ENCODE data around the gene TRIM63.

DNA sequence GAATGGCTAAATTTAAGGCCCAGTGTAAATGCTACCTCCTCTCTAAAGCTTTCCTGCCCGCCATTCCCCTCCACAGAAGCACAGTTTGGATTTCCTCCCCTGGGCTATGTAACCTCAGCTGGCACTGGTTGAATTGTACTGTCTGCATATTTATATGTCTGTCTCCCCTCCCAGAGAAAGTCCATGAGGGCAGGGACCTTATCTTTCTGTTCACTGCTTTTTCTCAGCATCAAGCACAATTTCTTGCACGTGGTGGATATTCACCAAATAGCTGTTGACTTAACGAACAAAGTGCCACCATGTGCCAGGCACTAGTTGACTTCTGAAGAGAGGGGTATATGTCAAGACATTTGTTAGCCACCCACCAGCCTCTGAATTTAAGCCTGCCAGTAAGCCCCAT lies 34.7 kb upstream of the TRIM63 start:
- TF ChIP-seq, protein P1, sequence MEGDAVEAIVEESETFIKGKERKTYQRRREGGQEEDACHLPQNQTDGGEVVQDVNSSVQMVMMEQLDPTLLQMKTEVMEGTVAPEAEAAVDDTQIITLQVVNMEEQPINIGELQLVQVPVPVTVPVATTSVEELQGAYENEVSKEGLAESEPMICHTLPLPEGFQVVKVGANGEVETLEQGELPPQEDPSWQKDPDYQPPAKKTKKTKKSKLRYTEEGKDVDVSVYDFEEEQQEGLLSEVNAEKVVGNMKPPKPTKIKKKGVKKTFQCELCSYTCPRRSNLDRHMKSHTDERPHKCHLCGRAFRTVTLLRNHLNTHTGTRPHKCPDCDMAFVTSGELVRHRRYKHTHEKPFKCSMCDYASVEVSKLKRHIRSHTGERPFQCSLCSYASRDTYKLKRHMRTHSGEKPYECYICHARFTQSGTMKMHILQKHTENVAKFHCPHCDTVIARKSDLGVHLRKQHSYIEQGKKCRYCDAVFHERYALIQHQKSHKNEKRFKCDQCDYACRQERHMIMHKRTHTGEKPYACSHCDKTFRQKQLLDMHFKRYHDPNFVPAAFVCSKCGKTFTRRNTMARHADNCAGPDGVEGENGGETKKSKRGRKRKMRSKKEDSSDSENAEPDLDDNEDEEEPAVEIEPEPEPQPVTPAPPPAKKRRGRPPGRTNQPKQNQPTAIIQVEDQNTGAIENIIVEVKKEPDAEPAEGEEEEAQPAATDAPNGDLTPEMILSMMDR (IDR thresholded peaks at IDR 0.05), result no peak
- no peak for TF ChIP-seq POLR2A (IDR thresholded peaks at IDR 0.05)

All from uterus (tissue), 2 donors.